Muscle layer of duodenum (tissue), 2 donors: ENCODE data around the gene LONP1.
"Not testable (repeated sequence)": the region's sequence is repeated elsewhere in the genome, so short reads cannot be mapped to it uniquely, and the experiment has no call there.

ENCODE experiments used
- H3K27ac ChIP-seq: one replicate; pipeline ENCODE4 v1.7.0; 2013; ENCODE audit warnings: mild to moderate bottlenecking, low read length
- H3K27me3 ChIP-seq: one replicate; pipeline ENCODE4 v1.7.0; 2013; ENCODE audit warnings: low read depth, mild to moderate bottlenecking, control low read depth, low read length
- H3K36me3 ChIP-seq, 2 donors: one replicate each; pipeline ENCODE4 v1.7.0; 2013; ENCODE audit warnings: low read length in 2 of 2, control low read depth in 1 of 2, mild to moderate bottlenecking in 1 of 2; ENCODE audit not compliant: insufficient read depth in 2 of 2, control insufficient read depth in 1 of 2
- H3K4me1 ChIP-seq, 2 donors: one replicate each; pipeline ENCODE4 v1.7.0; 2013; ENCODE audit warnings: low read length in 2 of 2, mild to moderate bottlenecking in 2 of 2, control low read depth in 1 of 2, moderate library complexity in 1 of 2; ENCODE audit not compliant: insufficient read depth in 2 of 2, control insufficient read depth in 1 of 2
- H3K4me3 ChIP-seq, 2 donors: one replicate each; pipeline ENCODE4 v1.7.0; 2013; ENCODE audit warnings: low read length in 2 of 2, low read depth in 1 of 2, mild to moderate bottlenecking in 1 of 2
- H3K9me3 ChIP-seq, 2 donors: one replicate each; pipeline ENCODE4 v1.7.0; 2013; ENCODE audit warnings: low read length in 2 of 2, control low read depth in 1 of 2, mild to moderate bottlenecking in 1 of 2; ENCODE audit not compliant: control insufficient read depth in 1 of 2
- donor health status: healthy.

LONP1 gene, protein sequence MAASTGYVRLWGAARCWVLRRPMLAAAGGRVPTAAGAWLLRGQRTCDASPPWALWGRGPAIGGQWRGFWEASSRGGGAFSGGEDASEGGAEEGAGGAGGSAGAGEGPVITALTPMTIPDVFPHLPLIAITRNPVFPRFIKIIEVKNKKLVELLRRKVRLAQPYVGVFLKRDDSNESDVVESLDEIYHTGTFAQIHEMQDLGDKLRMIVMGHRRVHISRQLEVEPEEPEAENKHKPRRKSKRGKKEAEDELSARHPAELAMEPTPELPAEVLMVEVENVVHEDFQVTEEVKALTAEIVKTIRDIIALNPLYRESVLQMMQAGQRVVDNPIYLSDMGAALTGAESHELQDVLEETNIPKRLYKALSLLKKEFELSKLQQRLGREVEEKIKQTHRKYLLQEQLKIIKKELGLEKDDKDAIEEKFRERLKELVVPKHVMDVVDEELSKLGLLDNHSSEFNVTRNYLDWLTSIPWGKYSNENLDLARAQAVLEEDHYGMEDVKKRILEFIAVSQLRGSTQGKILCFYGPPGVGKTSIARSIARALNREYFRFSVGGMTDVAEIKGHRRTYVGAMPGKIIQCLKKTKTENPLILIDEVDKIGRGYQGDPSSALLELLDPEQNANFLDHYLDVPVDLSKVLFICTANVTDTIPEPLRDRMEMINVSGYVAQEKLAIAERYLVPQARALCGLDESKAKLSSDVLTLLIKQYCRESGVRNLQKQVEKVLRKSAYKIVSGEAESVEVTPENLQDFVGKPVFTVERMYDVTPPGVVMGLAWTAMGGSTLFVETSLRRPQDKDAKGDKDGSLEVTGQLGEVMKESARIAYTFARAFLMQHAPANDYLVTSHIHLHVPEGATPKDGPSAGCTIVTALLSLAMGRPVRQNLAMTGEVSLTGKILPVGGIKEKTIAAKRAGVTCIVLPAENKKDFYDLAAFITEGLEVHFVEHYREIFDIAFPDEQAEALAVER

DNA sequence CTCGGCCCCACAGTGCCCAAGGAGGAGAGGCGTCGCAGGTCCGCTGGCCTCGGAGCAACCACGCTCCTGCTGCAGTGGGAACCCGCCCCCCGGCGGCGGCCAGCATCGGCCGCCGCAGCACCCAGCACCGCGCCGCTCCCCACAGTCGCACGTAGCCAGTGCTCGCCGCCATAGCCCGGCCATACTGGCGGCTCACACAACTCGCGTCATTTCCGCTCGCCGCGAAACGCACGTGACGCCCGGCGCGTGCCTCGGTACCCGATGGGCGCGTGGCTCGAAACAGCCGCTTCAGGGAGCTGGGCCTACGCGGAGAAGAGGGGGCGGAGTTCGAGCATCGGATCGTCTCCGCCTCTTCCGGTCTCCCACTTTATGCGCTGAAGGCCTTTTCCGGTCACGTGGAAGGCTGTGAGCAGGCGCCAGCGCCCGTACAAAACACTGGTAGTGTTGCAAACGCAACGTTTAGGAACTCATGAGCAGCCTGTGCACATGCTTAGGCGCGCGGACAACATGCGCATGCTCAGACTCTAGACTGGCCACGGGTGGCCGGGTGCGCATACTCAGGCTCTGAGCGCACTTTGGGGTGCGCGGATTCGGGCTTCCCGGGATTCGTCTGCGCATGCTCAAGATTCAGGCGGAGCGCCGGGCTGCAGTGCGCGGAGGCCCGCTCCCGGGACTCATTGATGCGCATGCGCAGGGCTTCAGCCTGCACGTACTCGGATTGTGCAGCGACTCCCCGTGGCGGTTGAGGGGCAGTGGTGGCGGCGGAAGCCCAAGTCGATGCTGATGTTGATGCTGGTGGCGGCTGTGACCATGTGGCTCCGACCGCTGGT is at the start of gene LONP1, which contains the start of gene CATSPERD:
LONP1 (minus strand) TSS at position 186 of the 830 bp plus-strand sequence; CDS start at position 172, 14 bp downstream.
CATSPERD (plus strand) TSS at position 677 of the 830 bp plus-strand sequence; CDS start at position 778, 101 bp downstream.
- Histone ChIP-seq H3K27ac (peak within 1 kb of the TSS; percentile 80), H3K9me3 (no peaks in the 10 kb centered on the region), H3K4me3 (peak within 1 kb of the TSS; percentile 95 to 98), H3K36me3 (peaks cover 0 to 8% of the 10 kb centered on the region in 2 donors), H3K4me1 (peaks cover 8 to 19% of the 10 kb centered on the region in 2 donors), H3K27me3 (no peaks in the 10 kb centered on the region)

DNA sequence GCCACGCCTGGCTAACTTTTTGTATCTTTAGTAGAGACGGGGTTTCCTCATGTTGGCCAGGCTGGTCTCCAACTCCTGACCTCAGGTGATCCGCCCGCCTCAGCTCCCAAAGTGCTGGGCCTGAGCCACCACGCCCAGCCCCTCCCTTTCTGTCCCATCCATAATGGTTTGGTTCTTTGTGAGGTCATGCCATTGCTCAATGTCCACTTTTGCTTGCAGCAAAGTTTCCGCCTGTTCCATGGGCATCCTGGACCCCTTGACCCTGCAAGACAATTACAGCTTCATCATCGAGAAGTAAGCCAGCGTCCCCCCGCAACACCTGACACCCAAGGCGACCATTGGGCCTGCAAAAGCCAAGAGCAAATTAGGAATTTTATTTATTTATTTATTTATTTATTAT is 48.0 kb upstream of the LONP1 start:
- no peak overlapping the region for H3K4me3 ChIP-seq
- H3K27me3 ChIP-seq, result no peaks in the 10 kb centered on the region
- no peak overlapping the region for H3K27ac ChIP-seq
- H3K9me3 ChIP-seq, result no peaks in the 10 kb centered on the region
- H3K36me3 ChIP-seq, result no peaks in the 10 kb centered on the region
- H3K4me1 ChIP-seq, result no peaks in the 10 kb centered on the region

DNA sequence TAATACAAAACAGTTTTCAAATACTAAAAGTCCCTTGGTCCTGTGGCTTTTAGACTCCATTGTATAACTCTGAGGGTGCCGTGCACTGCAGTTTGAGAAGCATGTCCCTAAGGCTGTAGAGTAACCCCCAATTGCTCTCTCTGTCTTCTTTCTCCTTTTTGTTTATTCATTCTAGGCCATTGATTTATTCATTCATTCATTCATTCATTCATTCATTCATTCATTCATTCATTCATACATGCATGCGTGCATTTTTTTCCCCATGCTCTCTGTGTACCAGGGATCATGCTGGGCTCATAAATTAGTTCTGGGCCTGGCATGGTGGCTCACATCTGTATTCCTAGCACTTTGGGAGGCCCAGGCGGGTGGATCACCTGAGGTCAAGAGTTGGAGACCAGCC is 45.3 kb upstream of the LONP1 start:
- Histone ChIP-seq H3K27ac (no peak overlapping the region), H3K9me3 (no peaks in the 10 kb centered on the region), H3K4me3 (no peak overlapping the region), H3K36me3 (no peaks in the 10 kb centered on the region), H3K27me3 (no peaks in the 10 kb centered on the region), H3K4me1 (no peaks in the 10 kb centered on the region)

DNA sequence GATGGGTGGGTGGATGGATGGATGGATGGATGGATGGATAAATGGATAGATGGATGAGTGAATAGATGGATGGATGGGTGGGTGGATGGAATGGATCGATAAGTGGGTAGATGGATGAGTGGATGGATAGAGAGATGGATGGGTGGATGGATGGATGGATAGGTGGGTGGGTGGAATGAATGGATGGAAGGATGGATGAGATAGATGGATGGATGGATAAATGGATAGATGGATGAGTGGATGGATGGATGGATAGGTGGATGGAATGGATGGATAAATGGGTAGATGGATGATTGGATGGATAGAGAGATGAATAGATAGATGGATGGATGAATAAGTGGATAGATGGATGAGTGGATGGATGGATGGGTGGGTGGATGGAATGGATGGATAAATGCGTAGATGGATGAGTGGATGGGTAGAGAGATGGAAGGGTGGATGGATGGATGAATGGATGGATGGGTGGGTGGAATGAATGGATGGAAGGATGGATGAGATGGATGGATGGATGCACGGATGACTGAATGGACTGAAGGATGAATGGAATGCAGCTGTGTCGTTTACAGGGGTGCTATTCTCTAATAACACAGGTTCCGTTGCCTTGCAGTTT is 42.8 kb upstream of the LONP1 start:
- Histone ChIP-seq H3K27me3 (no peaks in the 10 kb centered on the region), H3K36me3 (no peaks in the 10 kb centered on the region), H3K4me3 (no peak overlapping the region), H3K9me3 (no peaks in the 10 kb centered on the region), H3K4me1 (no peaks in the 10 kb centered on the region), H3K27ac (no peak overlapping the region)

DNA sequence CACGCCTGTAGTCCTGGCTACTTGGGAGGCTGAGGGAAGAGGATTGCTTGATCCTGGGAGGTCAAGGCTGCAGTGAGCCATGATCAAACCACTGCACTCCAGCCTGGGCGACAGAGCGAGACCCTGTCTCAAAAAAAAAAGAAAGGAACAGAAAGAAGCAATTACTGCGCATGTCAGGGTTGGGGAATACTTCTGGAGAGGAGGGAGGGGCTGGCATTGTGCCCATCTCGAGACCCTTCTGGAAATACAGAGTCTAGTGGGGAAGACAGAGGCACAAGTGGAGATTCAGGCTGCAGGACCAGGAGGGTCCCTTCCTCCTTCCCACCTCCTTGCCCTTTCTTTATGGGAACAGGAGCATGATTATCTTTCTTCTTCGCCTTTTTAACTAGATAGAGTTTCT is 33.8 kb upstream of the LONP1 start:
- Histone ChIP-seq H3K4me3 (no peak overlapping the region), H3K4me1 (no peaks in the 10 kb centered on the region), H3K27ac (no peak overlapping the region), H3K9me3 (no peaks in the 10 kb centered on the region), H3K27me3 (no peaks in the 10 kb centered on the region), H3K36me3 (no peaks in the 10 kb centered on the region)

DNA sequence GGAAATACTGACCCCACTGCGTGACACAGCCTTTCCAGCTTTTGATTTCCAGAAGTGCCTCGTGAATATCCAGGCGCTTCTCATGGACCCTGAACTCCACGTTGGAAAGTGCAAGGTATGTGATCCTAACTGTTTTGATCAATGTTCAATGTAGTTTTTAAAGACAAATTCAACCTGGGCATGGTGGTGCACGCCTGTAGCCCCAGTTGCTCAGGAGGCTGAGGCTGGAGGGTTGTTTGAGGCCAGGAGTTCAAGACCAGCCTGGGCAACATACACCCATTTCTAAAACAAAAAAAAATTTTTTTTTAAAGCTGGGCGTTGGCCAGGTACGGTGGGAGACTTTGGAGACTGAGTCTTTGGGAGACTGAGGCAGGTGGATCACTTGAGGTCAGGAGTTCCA is 31.8 kb upstream of the LONP1 start:
- Histone ChIP-seq H3K9me3 (no peaks in the 10 kb centered on the region), H3K27me3 (no peaks in the 10 kb centered on the region), H3K27ac (no peak overlapping the region), H3K4me3 (no peak overlapping the region), H3K36me3 (no peaks in the 10 kb centered on the region), H3K4me1 (no peaks in the 10 kb centered on the region)

DNA sequence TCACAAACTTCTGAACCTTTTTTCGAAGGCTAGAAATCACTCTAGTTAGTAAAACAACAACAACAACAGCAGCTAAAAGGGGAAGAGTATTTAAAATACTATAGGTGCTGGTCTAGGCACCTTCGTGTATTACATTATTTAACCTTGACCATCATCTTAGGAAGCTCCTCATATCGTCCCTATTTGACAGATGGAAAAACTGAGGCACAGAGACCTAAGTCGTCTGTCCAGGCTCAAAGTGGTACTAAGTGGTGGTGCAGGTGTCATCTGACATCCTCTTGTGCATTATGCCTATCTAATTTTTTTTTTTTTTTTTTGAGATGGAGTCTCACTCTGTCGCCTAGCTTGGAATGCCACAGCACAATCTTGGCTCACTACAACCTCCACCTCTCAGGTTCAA is 29.6 kb upstream of the LONP1 start:
- H3K36me3 ChIP-seq, result no peaks in the 10 kb centered on the region
- no peak overlapping the region for H3K4me3 ChIP-seq
- H3K27ac ChIP-seq, result no peak overlapping the region
- H3K9me3 ChIP-seq, result no peaks in the 10 kb centered on the region
- no peaks in the 10 kb centered on the region for H3K27me3 ChIP-seq
- no peaks in the 10 kb centered on the region for H3K4me1 ChIP-seq

DNA sequence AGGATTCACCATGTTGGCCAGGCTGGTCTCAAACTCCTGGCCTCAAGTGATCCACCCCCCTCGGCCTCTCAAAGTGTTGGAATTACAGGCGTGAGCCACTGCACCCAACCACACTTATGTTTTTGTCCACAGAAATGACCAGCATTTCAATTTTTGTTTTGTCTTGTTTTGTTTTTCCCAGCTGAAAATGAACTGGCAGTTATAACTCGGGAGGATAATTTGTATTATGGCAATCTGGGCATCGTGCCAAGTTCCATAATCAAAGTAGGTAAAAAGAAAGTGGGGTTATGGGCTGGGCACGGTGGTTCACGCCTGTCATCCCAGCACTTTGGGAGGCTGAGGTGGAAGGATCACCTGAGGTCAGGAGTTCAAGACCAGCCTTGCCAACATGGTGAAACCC is 29.0 kb upstream of the LONP1 start:
- H3K4me1 ChIP-seq, H3K4me3 ChIP-seq, H3K36me3 ChIP-seq, H3K27me3 ChIP-seq, H3K27ac ChIP-seq, H3K9me3 ChIP-seq: not testable (repeated sequence)

DNA sequence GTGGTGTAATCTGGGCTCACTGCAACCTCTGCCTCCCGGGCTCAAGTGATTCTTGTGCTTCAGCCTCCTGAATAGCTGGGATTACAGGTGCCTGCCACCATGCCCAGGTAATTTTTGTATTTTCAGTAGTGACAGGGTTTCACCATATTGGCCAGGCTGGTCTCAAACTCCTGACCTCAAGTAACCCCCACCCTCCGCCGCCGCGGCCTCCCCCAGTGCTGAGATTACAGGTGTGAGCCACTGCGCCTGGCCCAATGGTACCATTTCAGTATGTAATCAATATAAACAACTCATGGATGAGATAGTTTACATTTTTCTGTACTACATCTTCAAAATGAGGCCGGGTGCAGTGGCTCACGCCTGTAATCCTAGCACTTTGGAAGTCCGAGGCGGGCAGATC is 25.1 kb upstream of the LONP1 start:
- H3K4me3 ChIP-seq, H3K4me1 ChIP-seq, H3K9me3 ChIP-seq, H3K27me3 ChIP-seq, H3K36me3 ChIP-seq, H3K27ac ChIP-seq: not testable (repeated sequence)

DNA sequence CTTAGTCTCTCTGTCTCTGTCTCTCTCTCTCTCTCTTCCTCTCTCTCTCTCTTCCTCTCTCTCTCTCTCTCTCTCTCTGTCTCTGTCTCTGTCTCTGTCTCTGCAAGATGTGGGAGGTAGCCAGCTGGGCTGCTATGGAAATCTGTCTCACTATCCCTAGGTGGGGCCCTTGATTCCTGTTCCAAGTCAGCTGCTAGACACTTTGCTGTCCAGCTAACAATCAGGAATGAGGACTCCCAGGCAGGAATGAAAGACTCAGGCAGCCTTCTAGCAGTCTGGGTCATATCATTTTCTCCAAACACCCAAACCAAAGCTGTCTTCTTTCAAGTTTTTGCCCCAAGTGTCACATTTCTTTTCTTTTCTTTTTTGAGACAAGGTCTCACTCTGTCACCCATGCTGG is 23.7 kb upstream of the LONP1 start:
- Histone ChIP-seq H3K4me1 (no peaks in the 10 kb centered on the region), H3K9me3 (no peaks in the 10 kb centered on the region), H3K4me3 (no peak overlapping the region), H3K27ac (no peak overlapping the region), H3K36me3 (no peaks in the 10 kb centered on the region), H3K27me3 (no peaks in the 10 kb centered on the region)
